ENCODE measurements around the gene BLOC1S3.

BLOC1S3 gene

GRCh38 chr19:45149129-45149528 lies 29.5 kb upstream of the BLOC1S3 start:
- H3K27me3 ChIP-seq (replicated peaks; ENCODE audit: control insufficient read depth, insufficient read depth, low read length), result no peaks in the 10 kb centered on the region; the same call in 1 of the 2 replicates
- DNase-seq (ENCODE audit: extremely low read depth, insufficient read length), result no peak
- peaks cover 4% of the 10 kb centered on the region for H3K36me3 ChIP-seq (ENCODE audit: control insufficient read depth, insufficient read depth, low read length)
- no peak overlapping the region for H3K4me3 ChIP-seq (replicated peaks; ENCODE audit: low read depth, low read length)
- no peak for TF ChIP-seq CTCF (IDR thresholded peaks at IDR 0.05; ENCODE audit: insufficient read depth, low read length, poor library complexity, severe bottlenecking)

- H3K4me3 ChIP-seq (replicated peaks; ENCODE audit: low read depth, low read length), result no peak overlapping the region
- no peak for DNase-seq (ENCODE audit: extremely low read depth, insufficient read length)
- no peaks in the 10 kb centered on the region; the same call in 1 of the 2 replicates for H3K27me3 ChIP-seq (replicated peaks; ENCODE audit: control insufficient read depth, insufficient read depth, low read length)
- no peak for TF ChIP-seq CTCF (IDR thresholded peaks at IDR 0.05; ENCODE audit: insufficient read depth, low read length, poor library complexity, severe bottlenecking)
- peaks cover 4% of the 10 kb centered on the region for H3K36me3 ChIP-seq (ENCODE audit: control insufficient read depth, insufficient read depth, low read length)
These were observed 28.4 kb upstream of the BLOC1S3 start for GRCh38 chr19:45150180-45150579.

GRCh38 chr19:45150751-45151281 lies 27.8 kb upstream of the BLOC1S3 start:
- no peak overlapping the region for H3K4me3 ChIP-seq (replicated peaks; ENCODE audit: low read depth, low read length)
- peaks cover 2% of the 10 kb centered on the region for H3K36me3 ChIP-seq (ENCODE audit: control insufficient read depth, insufficient read depth, low read length)
- TF ChIP-seq CTCF (IDR thresholded peaks at IDR 0.05; ENCODE audit: insufficient read depth, low read length, poor library complexity, severe bottlenecking), result no peak
- no peaks in the 10 kb centered on the region; the same call in 1 of the 2 replicates for H3K27me3 ChIP-seq (replicated peaks; ENCODE audit: control insufficient read depth, insufficient read depth, low read length)
- DNase-seq (ENCODE audit: extremely low read depth, insufficient read length), result no peak

GRCh38 chr19:45151320-45151719 lies 27.3 kb upstream of the BLOC1S3 start:
- TF ChIP-seq CTCF (IDR thresholded peaks at IDR 0.05; ENCODE audit: insufficient read depth, low read length, poor library complexity, severe bottlenecking), result no peak
- Histone ChIP-seq H3K27me3 (replicated peaks; ENCODE audit: control insufficient read depth, insufficient read depth, low read length) (no peaks in the 10 kb centered on the region; the same call in 1 of the 2 replicates), H3K36me3 (ENCODE audit: control insufficient read depth, insufficient read depth, low read length) (no peaks in the 10 kb centered on the region; the same call in 1 of the 2 replicates), H3K4me3 (replicated peaks; ENCODE audit: low read depth, low read length) (no peak overlapping the region)
- no peak for DNase-seq (ENCODE audit: extremely low read depth, insufficient read length)

DNA sequence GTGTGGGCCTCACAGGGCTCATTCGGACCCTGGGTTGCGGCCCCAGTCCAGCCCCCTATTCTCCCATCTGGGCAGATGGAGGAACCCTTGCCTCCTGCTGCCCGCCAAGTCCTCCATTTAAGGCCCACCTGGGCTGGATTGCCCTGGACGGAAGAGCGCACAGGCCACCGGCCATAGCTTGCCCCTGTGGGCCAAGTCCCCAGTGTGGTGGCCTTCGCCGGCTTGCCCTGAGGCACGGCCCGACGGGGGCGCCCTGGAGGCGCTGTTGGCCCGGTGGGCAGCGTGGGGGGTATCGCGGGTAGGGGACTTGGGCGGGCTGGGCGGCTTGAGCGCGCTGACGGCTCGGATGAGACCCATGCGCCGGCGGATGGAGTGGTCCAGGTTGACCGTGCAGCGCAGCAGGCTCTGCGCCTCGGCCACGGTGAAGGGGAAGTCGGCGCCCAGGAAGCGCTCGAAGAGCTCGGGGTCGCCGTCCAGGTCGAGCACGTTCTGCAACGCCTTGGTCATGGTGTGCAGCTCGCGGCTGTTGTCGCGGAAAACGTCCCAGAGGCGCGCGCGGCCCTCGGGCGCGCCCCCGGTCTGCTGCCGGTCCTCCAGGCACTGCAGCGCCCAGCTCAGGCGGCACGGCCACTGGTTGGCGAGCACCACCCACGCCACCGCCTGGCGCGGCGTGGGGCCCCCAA lies 26.6 kb upstream of the BLOC1S3 start:
- no peaks in the 10 kb centered on the region; the same call in 1 of the 2 replicates for H3K36me3 ChIP-seq (ENCODE audit: control insufficient read depth, insufficient read depth, low read length)
- no peak overlapping the region for H3K4me3 ChIP-seq (replicated peaks; ENCODE audit: low read depth, low read length)
- H3K27me3 ChIP-seq (replicated peaks; ENCODE audit: control insufficient read depth, insufficient read depth, low read length), result no peaks in the 10 kb centered on the region; the same call in 1 of the 2 replicates
- DNase-seq (ENCODE audit: extremely low read depth, insufficient read length), result no peak
- TF ChIP-seq CTCF (IDR thresholded peaks at IDR 0.05; ENCODE audit: insufficient read depth, low read length, poor library complexity, severe bottlenecking), result no peak
